ENCODE data around the gene LBX1.
A peak's percentile ranks its signal among the peaks of the same experiment; 100 is the strongest.

DNA sequence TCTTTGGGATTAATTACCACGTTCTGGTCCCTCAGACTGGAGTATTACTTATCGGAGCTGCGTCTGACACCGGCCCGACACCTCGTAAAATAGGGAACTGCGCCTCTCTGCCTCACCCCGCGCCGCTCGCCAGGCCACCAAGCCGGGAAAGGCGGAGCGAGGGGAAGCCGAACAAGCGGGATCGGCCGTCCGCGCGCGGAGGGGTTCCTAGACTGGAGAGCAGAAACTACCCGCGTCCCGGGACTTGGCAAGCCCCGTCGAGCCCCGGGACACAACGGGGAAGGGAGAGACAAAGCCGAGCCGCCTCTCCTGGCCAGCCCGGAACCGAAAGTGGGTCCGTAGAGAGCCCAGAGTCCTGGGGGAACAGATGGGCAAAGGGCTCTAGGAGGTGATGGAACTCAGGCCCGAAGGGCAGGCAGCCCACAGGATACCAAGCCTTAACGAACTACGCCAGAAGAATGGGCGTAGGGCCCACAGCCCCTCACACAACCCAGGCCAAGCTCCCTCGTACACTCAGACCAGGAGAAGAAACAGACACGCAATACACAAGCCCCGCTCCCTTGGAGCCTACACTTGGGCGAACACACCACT, 6.5 kb downstream of the LBX1 start:
- TF ChIP-seq EZH2 (IDR thresholded peaks at IDR 0.05; ENCODE audit: borderline replicate concordance, insufficient read depth, low read length, poor library complexity, severe bottlenecking) (no peak), RAD21 (conservative IDR thresholded peaks at IDR 0.05) (no peak), EP300 (conservative IDR thresholded peaks at IDR 0.05; ENCODE audit: poor library complexity, severe bottlenecking) (no peak), TAF1 (IDR thresholded peaks at IDR 0.05; ENCODE audit: low read depth) (no peak), SMC3 (conservative IDR thresholded peaks at IDR 0.05; ENCODE audit: poor library complexity) (no peak), POLR2AphosphoS5 (IDR thresholded peaks at IDR 0.05) (peak; percentile 5), MXI1 (conservative IDR thresholded peaks at IDR 0.05; ENCODE audit: poor library complexity, severe bottlenecking) (no peak)
- TF ChIP-seq, protein P1, sequence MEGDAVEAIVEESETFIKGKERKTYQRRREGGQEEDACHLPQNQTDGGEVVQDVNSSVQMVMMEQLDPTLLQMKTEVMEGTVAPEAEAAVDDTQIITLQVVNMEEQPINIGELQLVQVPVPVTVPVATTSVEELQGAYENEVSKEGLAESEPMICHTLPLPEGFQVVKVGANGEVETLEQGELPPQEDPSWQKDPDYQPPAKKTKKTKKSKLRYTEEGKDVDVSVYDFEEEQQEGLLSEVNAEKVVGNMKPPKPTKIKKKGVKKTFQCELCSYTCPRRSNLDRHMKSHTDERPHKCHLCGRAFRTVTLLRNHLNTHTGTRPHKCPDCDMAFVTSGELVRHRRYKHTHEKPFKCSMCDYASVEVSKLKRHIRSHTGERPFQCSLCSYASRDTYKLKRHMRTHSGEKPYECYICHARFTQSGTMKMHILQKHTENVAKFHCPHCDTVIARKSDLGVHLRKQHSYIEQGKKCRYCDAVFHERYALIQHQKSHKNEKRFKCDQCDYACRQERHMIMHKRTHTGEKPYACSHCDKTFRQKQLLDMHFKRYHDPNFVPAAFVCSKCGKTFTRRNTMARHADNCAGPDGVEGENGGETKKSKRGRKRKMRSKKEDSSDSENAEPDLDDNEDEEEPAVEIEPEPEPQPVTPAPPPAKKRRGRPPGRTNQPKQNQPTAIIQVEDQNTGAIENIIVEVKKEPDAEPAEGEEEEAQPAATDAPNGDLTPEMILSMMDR (IDR thresholded peaks at IDR 0.05; ENCODE audit: poor library complexity, severe bottlenecking): no peak
- TF ChIP-seq, protein P2, sequence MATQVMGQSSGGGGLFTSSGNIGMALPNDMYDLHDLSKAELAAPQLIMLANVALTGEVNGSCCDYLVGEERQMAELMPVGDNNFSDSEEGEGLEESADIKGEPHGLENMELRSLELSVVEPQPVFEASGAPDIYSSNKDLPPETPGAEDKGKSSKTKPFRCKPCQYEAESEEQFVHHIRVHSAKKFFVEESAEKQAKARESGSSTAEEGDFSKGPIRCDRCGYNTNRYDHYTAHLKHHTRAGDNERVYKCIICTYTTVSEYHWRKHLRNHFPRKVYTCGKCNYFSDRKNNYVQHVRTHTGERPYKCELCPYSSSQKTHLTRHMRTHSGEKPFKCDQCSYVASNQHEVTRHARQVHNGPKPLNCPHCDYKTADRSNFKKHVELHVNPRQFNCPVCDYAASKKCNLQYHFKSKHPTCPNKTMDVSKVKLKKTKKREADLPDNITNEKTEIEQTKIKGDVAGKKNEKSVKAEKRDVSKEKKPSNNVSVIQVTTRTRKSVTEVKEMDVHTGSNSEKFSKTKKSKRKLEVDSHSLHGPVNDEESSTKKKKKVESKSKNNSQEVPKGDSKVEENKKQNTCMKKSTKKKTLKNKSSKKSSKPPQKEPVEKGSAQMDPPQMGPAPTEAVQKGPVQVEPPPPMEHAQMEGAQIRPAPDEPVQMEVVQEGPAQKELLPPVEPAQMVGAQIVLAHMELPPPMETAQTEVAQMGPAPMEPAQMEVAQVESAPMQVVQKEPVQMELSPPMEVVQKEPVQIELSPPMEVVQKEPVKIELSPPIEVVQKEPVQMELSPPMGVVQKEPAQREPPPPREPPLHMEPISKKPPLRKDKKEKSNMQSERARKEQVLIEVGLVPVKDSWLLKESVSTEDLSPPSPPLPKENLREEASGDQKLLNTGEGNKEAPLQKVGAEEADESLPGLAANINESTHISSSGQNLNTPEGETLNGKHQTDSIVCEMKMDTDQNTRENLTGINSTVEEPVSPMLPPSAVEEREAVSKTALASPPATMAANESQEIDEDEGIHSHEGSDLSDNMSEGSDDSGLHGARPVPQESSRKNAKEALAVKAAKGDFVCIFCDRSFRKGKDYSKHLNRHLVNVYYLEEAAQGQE (IDR thresholded peaks at IDR 0.05; ENCODE audit: borderline replicate concordance): no peak
